HFFc6 (cell line): ENCODE measurements around the gene ZBTB8OS. TPM values are rescaled to one million over a fixed set of nuclear protein-coding genes. Genes with fewer than 3 reads are reported as not detected.

Experiments used
- DNase-seq: peaks from one replicate; pipeline ENCODE4 v3.0.0-alpha.2; 2018
- H3K27ac Mint-ChIP-seq: 2 replicates; pipeline ENCODE4 v1.8.0; 2020; ENCODE audit warnings: mild to moderate bottlenecking, mixed read lengths
- H3K27me3 Mint-ChIP-seq: 2 replicates; pipeline ENCODE4 v1.8.0; 2021; ENCODE audit warnings: mild to moderate bottlenecking, moderate library complexity, mixed read lengths; ENCODE audit not compliant: insufficient read depth
- H3K36me3 Mint-ChIP-seq: 2 replicates; pipeline ENCODE4 v1.8.0; 2021; ENCODE audit warnings: low read depth, mixed read lengths
- H3K4me1 Mint-ChIP-seq: 2 replicates; pipeline ENCODE4 v1.8.0; 2020; ENCODE audit warnings: low read depth, mixed read lengths
- H3K4me3 Mint-ChIP-seq: 2 replicates; pipeline ENCODE4 v1.8.0; 2020; ENCODE audit warnings: mild to moderate bottlenecking, moderate library complexity, mixed read lengths
- H3K9me3 Mint-ChIP-seq: 2 replicates; pipeline ENCODE4 v1.8.0; 2020; ENCODE audit warnings: mild to moderate bottlenecking, mixed read lengths
- CTCF ChIP-seq: fragments of 200-600 bp; sonication (generic); IDR thresholded peaks from 2 replicates; pipeline ENCODE4 v1.5.0; 2021; ENCODE audit warnings: antibody characterized with exemption, mild to moderate bottlenecking
- total RNA-seq, 6 experiments: library from RNA; stranded (reverse); fragmentation: NEBNext Ultra II Directional; extraction: Animal tissue kit (Norgen Biotek cat#: 25700); gene quantifications; 2 replicates in 1 of 6; 3 replicates in 5 of 6; pipeline ENCODE4 v1.2.3, GENCODE V29; 2021

The ZBTB8OS gene
- total RNA-seq, 6 experiments from 2014 or later: 44.9 to 52.7 (median 47.4) TPM

GRCh38 chr1:32665915-32666314 lies 15.6 kb upstream of the ZBTB8OS start:
- peaks cover 28% of the 10 kb centered on the region for H3K36me3 Mint-ChIP-seq

GRCh38 chr1:32659581-32659980 lies 9.2 kb upstream of the ZBTB8OS start:
- H3K36me3 Mint-ChIP-seq: peaks cover 46% of the 10 kb centered on the region
- DNase-seq: no peak
- no peak overlapping the region for H3K27ac Mint-ChIP-seq
- H3K4me3 Mint-ChIP-seq: no peak overlapping the region
- H3K9me3 Mint-ChIP-seq: no peaks in the 10 kb centered on the region
- no peak for TF ChIP-seq CTCF
- H3K4me1 Mint-ChIP-seq: peaks cover 10% of the 10 kb centered on the region
- H3K27me3 Mint-ChIP-seq: no peaks in the 10 kb centered on the region

More at GRCh38 chr1:32665915-32666314, 15.6 kb upstream of the ZBTB8OS start:
- Mint-ChIP-seq H3K27me3 (no peaks in the 10 kb centered on the region), H3K27ac (no peak overlapping the region), H3K4me1 (no peaks in the 10 kb centered on the region), H3K4me3 (no peak overlapping the region), H3K9me3 (no peaks in the 10 kb centered on the region)
- no peak for TF ChIP-seq CTCF
- no peak for DNase-seq

GRCh38 chr1:32652244-32652962 lies 2.1 kb upstream of the ZBTB8OS start:
- Mint-ChIP-seq H3K9me3 (0 out of 2 replicates have a peak, but pooled peaks cover 7% of the 10 kb centered on the region), H3K36me3 (peaks cover 34% of the 10 kb centered on the region), H3K4me3 (peak overlapping the region; percentile 97), H3K4me1 (peaks cover 38% of the 10 kb centered on the region), H3K27me3 (peaks cover 5% of the 10 kb centered on the region; the same call in 1 of the 2 replicates), H3K27ac (peak overlapping the region; percentile 100)
- no peak for DNase-seq
- TF ChIP-seq CTCF: no peak

GRCh38 chr1:32651461-32652073 lies 1.2 kb upstream of the ZBTB8OS start:
- DNase-seq: no peak
- Mint-ChIP-seq H3K4me1 (peaks cover 38% of the 10 kb centered on the region), H3K27ac (peak overlapping the region; percentile 100), H3K9me3 (0 out of 2 replicates have a peak, but pooled peaks cover 7% of the 10 kb centered on the region), H3K36me3 (peaks cover 30% of the 10 kb centered on the region), H3K4me3 (peak overlapping the region; percentile 97), H3K27me3 (peaks cover 5% of the 10 kb centered on the region; the same call in 1 of the 2 replicates)
- no peak for TF ChIP-seq CTCF

GRCh38 chr1:32650752-32651460 lies 556 bp upstream of the ZBTB8OS start, which contains the start of gene RBBP4:
Gene RBBP4, plus strand, starts transcription at chr1:32651208. Its CDS starts 99 bp downstream, at chr1:32651307.
- H3K36me3 Mint-ChIP-seq: peaks cover 29% of the 10 kb centered on the region
- H3K4me3 Mint-ChIP-seq: peak within 1 kb of the TSS; percentile 97
- peaks cover 38% of the 10 kb centered on the region for H3K4me1 Mint-ChIP-seq
- peak within 1 kb of the TSS; percentile 100 for H3K27ac Mint-ChIP-seq
- peaks cover 5% of the 10 kb centered on the region; the same call in 1 of the 2 replicates for H3K27me3 Mint-ChIP-seq
- 0 out of 2 replicates have a peak, but pooled peaks cover 7% of the 10 kb centered on the region for H3K9me3 Mint-ChIP-seq
- DNase-seq: peak; percentile 95
- TF ChIP-seq CTCF: peak; percentile 16; the same call in 1 of the 2 replicates
